Stimulated activated CD8-positive, alpha-beta memory T cell treated with anti-CD3 and anti-CD28 coated beads, Interleukin-12 subunit alpha, Interleukin-12 subunit beta, amount 100 ng/mL, for 24 hours (primary cell): ENCODE results near the gene PATJ.
"Not testable (repeated sequence)": the region's sequence is repeated elsewhere in the genome, so short reads cannot be mapped to it uniquely, and the experiment has no call there.

Experiments used
- DNase-seq: peaks from one replicate; pipeline ENCODE4 v3.0.0-alpha.2; 2020; ENCODE audit errors: extremely low read depth

The PATJ gene

GRCh38 chr1:61828805-61829204 lies 86.5 kb downstream of the PATJ start:
- no peak for DNase-seq

GRCh38 chr1:61836649-61837048 lies 94.4 kb downstream of the PATJ start:
- no peak for DNase-seq

- DNase-seq: not testable (repeated sequence)
Observed at GRCh38 chr1:61837607-61838006, 95.3 kb downstream of the PATJ start.

GRCh38 chr1:61839679-61840078 lies 97.4 kb downstream of the PATJ start:
- DNase-seq: no peak

GRCh38 chr1:61842036-61842435 lies 99.8 kb downstream of the PATJ start:
- DNase-seq: no peak

- DNase-seq: no peak
Observed at GRCh38 chr1:61842863-61843514, 100.7 kb downstream of the PATJ start.

GRCh38 chr1:61844006-61844405 lies 101.7 kb downstream of the PATJ start:
- no peak for DNase-seq

GRCh38 chr1:61844664-61845063 lies 102.4 kb downstream of the PATJ start:
- DNase-seq: not testable (repeated sequence)

GRCh38 chr1:61851235-61851634 lies 109.0 kb downstream of the PATJ start:
- no peak for DNase-seq

- DNase-seq: no peak
Observed at GRCh38 chr1:61851849-61852669, 109.8 kb downstream of the PATJ start.

- no peak for DNase-seq
Observed at GRCh38 chr1:61852670-61853015, 110.4 kb downstream of the PATJ start.

GRCh38 chr1:61853583-61853982 lies 111.3 kb downstream of the PATJ start:
- DNase-seq: no peak

- no peak for DNase-seq
Observed at GRCh38 chr1:61864489-61864888, 122.2 kb downstream of the PATJ start.

GRCh38 chr1:61865646-61866220 lies 123.5 kb downstream of the PATJ start:
- no peak for DNase-seq

GRCh38 chr1:61869691-61870109 lies 127.4 kb downstream of the PATJ start:
- DNase-seq: no peak

- DNase-seq: no peak
Observed at GRCh38 chr1:61872206-61872605, 129.9 kb downstream of the PATJ start.

- DNase-seq: no peak
Observed at GRCh38 chr1:61873581-61873980, 131.3 kb downstream of the PATJ start.

- no peak for DNase-seq
Observed at GRCh38 chr1:61873994-61874393, 131.7 kb downstream of the PATJ start.

- no peak for DNase-seq
Observed at GRCh38 chr1:61875198-61875597, 132.9 kb downstream of the PATJ start.

- not testable (repeated sequence) for DNase-seq
Observed at GRCh38 chr1:61879887-61880474, 137.7 kb downstream of the PATJ start.

GRCh38 chr1:61887076-61887867 lies 145.0 kb downstream of the PATJ start:
- no peak for DNase-seq
